Endothelial cell of umbilical vein (primary cell): ENCODE data around the gene GPR17. TPM values are rescaled to one million over a fixed set of nuclear protein-coding genes. Genes with fewer than 3 reads are reported as not detected.

Source experiments
- BruUV-seq: library from RNA; stranded (reverse); fragments of 400-500 nt; replicated peaks from 2 replicates; lab custom pipeline; 2021; lab: Mats Ljungman, UMichigan
- CTCF ChIA-PET: fragments of 300-600, 350-600 bp; sonication (Branson Sonifier 250); formaldehyde crosslinking; loops from one replicate; lab custom pipeline; 2021; ENCODE audit warnings: antibody characterized with exemption, inconsistent platforms; lab: Charles Lee
- POLR2A ChIA-PET: fragments of 300-600, 350-600 bp; sonication (Branson Sonifier 250); formaldehyde crosslinking; loops from one replicate; lab custom pipeline; 2021; ENCODE audit warnings: antibody characterized with exemption, inconsistent platforms; lab: Charles Lee
- DNase-seq: peaks from one replicate; pipeline ENCODE4 v3.0.0-alpha.2; 2011; ENCODE audit warnings: low read depth, low spot score
- FAIRE-seq: peaks from 2 replicates; lab custom pipeline; 2011; peaks lifted over from hg19 to GRCh38; lab: Jason Lieb, UNC
- H2AFZ ChIP-seq: 2 replicates; pipeline ENCODE4 v1.6.0; 2012; ENCODE audit warnings: low read depth, low read length, control low read depth, inconsistent platforms
- H3K27ac ChIP-seq: 2 replicates; pipeline ENCODE4 v1.5.1; 2011; ENCODE audit warnings: low read depth, mild to moderate bottlenecking, control low read depth, low read length, moderate library complexity; ENCODE audit not compliant: insufficient read depth
- H3K27me3 ChIP-seq, 2 experiments: 2 replicates each; pipeline versions ENCODE4 v1.6.0 to v1.6.1; 2011; ENCODE audit warnings: low read length in 2 of 2, mixed read lengths in 1 of 2; ENCODE audit not compliant: control insufficient read depth in 2 of 2, insufficient read depth in 2 of 2
- H3K36me3 ChIP-seq, 2 experiments: 2 replicates in 1 of 2; 3 replicates in 1 of 2; pipeline ENCODE4 v1.5.1; 2011; ENCODE audit warnings: low read length in 2 of 2, mild to moderate bottlenecking in 1 of 2, moderate library complexity in 1 of 2; ENCODE audit not compliant: control insufficient read depth in 2 of 2, insufficient read depth in 2 of 2; ENCODE audit errors: extremely low read depth in 1 of 2
- H3K4me1 ChIP-seq: 3 replicates; pipeline ENCODE4 v1.5.1; 2011; ENCODE audit warnings: mild to moderate bottlenecking, low read length; ENCODE audit not compliant: control insufficient read depth, insufficient read depth; ENCODE audit errors: extremely low read depth
- H3K4me2 ChIP-seq: 2 replicates; pipeline ENCODE4 v1.6.1; 2011; ENCODE audit warnings: low read length, control low read depth, mixed read lengths; ENCODE audit not compliant: insufficient read depth
- H3K4me3 ChIP-seq, 3 experiments: fragments of 200-600 bp in 1 of 3; sonication (generic), shearing (Covaris generic) in 1 of 3; replicated peaks in 1 of 3; 2 replicates each; pipeline ENCODE4 v1.5.1; 2011 to 2016; ENCODE audit warnings: control low read depth in 3 of 3, low read length in 3 of 3, mild to moderate bottlenecking in 2 of 3, inconsistent platforms in 1 of 3, low read depth in 1 of 3, moderate library complexity in 1 of 3; ENCODE audit not compliant: insufficient read depth in 1 of 3
- H3K79me2 ChIP-seq: 2 replicates; pipeline ENCODE4 v1.6.0; 2012; ENCODE audit warnings: low read length, inconsistent platforms; ENCODE audit not compliant: control insufficient read depth, insufficient read depth
- H3K9ac ChIP-seq: replicated peaks from 2 replicates; pipeline ENCODE3; 2011; ENCODE audit warnings: low read length, control low read depth; ENCODE audit not compliant: insufficient read depth; ENCODE audit errors: extremely low read depth
- H3K9me1 ChIP-seq: replicated peaks from 3 replicates; pipeline ENCODE4 v1.6.0; 2011; ENCODE audit warnings: mild to moderate bottlenecking, low read length; ENCODE audit not compliant: control insufficient read depth, insufficient read depth; ENCODE audit errors: extremely low read depth
- H3K9me3 ChIP-seq: replicated peaks from 2 replicates; pipeline ENCODE4 v1.5.1; 2012; ENCODE audit warnings: low read length, inconsistent platforms; ENCODE audit not compliant: control insufficient read depth, insufficient read depth
- H4K20me1 ChIP-seq: replicated peaks from 2 replicates; pipeline ENCODE3; 2011; ENCODE audit warnings: mild to moderate bottlenecking, low read length; ENCODE audit not compliant: control insufficient read depth, insufficient read depth; ENCODE audit errors: extremely low read depth
- CTCF ChIP-seq, 2 donors: IDR thresholded peaks; 1 replicate in 1 of 2; 2 replicates in 1 of 2; pipeline ENCODE4 v1.5.1; 2011; ENCODE audit warnings: low read length in 2 of 2, mild to moderate bottlenecking in 2 of 2, moderate library complexity in 2 of 2, control low read depth in 1 of 2, inconsistent platforms in 1 of 2, low read depth in 1 of 2; ENCODE audit not compliant: insufficient read depth in 1 of 2; ENCODE audit errors: extremely low read depth in 1 of 2
- EZH2 ChIP-seq: IDR thresholded peaks from 2 replicates; pipeline ENCODE4 v1.6.1; 2012; ENCODE audit warnings: borderline replicate concordance, low read depth, mild to moderate bottlenecking, moderate library complexity, low read length, inconsistent platforms; ENCODE audit not compliant: severe bottlenecking
- FOS ChIP-seq: IDR thresholded peaks from 2 replicates; pipeline ENCODE4 v1.6.1; 2011; ENCODE audit warnings: mild to moderate bottlenecking, low read length, moderate library complexity, borderline replicate concordance; ENCODE audit not compliant: insufficient read depth
- GATA2 ChIP-seq: IDR thresholded peaks from 2 replicates; pipeline ENCODE4 v1.7.0; 2011; ENCODE audit warnings: low read depth, mild to moderate bottlenecking, moderate library complexity, mixed read lengths, low read length; ENCODE audit not compliant: insufficient read length, insufficient read depth
- JUN ChIP-seq: IDR thresholded peaks from 2 replicates; pipeline ENCODE4 v1.6.1; 2011; ENCODE audit warnings: borderline replicate concordance, low read depth; ENCODE audit not compliant: insufficient read length, insufficient read depth
- MAX ChIP-seq: IDR thresholded peaks from 2 replicates; pipeline ENCODE4 v1.6.1; 2011; ENCODE audit not compliant: insufficient read depth, insufficient read length
- MYC ChIP-seq: IDR thresholded peaks from one replicate; pipeline ENCODE4 v1.6.1; 2011; ENCODE audit warnings: mild to moderate bottlenecking, low read depth, low read length
- POLR2A ChIP-seq: IDR thresholded peaks from 2 replicates; pipeline ENCODE4 v1.6.1; 2012; ENCODE audit warnings: low read depth, mild to moderate bottlenecking, control low read depth, low read length
- POLR2AphosphoS5 ChIP-seq: IDR thresholded peaks from 2 replicates; pipeline ENCODE4 v1.6.1; 2012; ENCODE audit warnings: low read depth, mild to moderate bottlenecking, control low read depth, low read length, moderate library complexity; ENCODE audit not compliant: insufficient read depth
- dilution Hi-C: fragments of 300-500 bp; cut with MboI; formaldehyde crosslinking; loops from one replicate; pipeline ENCODE4 v1.15.0; 2019; ENCODE audit warnings: low sequenced_read_pairs; ENCODE audit not compliant: extremely low pct_ligation_motif_present
- intact Hi-C: fragments of 100-400 bp; cut with micrococcal nuclease; formaldehyde crosslinking; loops from one replicate; pipeline ENCODE4 v1.10.0; 2022
- polyA plus RNA-seq, 4 experiments: library from polyadenylated mRNA; depleted of rRNA in 3 of 4; stranded (reverse) in 3 of 4; unstranded in 1 of 4; fragments of >200 nt; gene quantifications; 2 replicates each; pipeline versions ENCODE4 v1.2.1 to v1.2.3, GENCODE V29; 2011 to 2012; ENCODE audit warnings: missing spikeins in 1 of 4
- total RNA-seq: library from RNA; stranded (reverse); gene quantifications from 2 replicates; pipeline ENCODE4 v1.2.3, GENCODE V29; 2021

GPR17 gene
- total and polyA plus RNA-seq, 2 donors (not counting 3 experiments of a cell fraction or from before 2014, with no cell fraction given): 0.10 TPM; not detected in 1

- DNase-seq (no peak), FAIRE-seq (no peak)
- H3K27ac ChIP-seq: no peak overlapping the region
- ChIA-PET CTCF (interaction anchor here (3.1 kb wide), 1 partner anchor 20 kb away, joined by 23 read pairs; no protein-coding TSS in a partner anchor), POLR2A (no interaction called here)
- TF ChIP-seq GATA2: no peak
- TF ChIP-seq MAX: no peak
- no peak for TF ChIP-seq FOS
- no peak for TF ChIP-seq JUN
- TF ChIP-seq MYC: no peak
- TF ChIP-seq EZH2: no peak
- no peak for TF ChIP-seq POLR2A
- TF ChIP-seq CTCF (IDR thresholded peaks at IDR 0.05; ENCODE audit: extremely low read depth in 1 of 2, insufficient read depth in 1 of 2, low read depth in 1 of 2, low read length in 2 of 2): no peak
- no peak for TF ChIP-seq POLR2AphosphoS5
- H3K27me3 ChIP-seq: peaks cover 5 to 9% of the 10 kb centered on the region in 2 experiments
- dilution Hi-C loops: no loop called here
- H3K79me2 ChIP-seq: no peaks in the 10 kb centered on the region
- H3K9me1 ChIP-seq: no peaks in the 10 kb centered on the region
- no peak overlapping the region for H3K9ac ChIP-seq
- H3K36me3 ChIP-seq: no peaks in the 10 kb centered on the region
- H2AFZ ChIP-seq: no peak overlapping the region
- H3K4me3 ChIP-seq: no peak overlapping the region
- H3K9me3 ChIP-seq: no peaks in the 10 kb centered on the region
- no TSS peak for BruUV-seq
- H3K4me1 ChIP-seq: no peaks in the 10 kb centered on the region
- H3K4me2 ChIP-seq: no peak overlapping the region
- H4K20me1 ChIP-seq: no peaks in the 10 kb centered on the region
- intact Hi-C loops: no loop called here
Observed at GRCh38 chr2:127611076-127611925, 34.7 kb upstream of the GPR17 start.
